GM12872 (cell line): ENCODE results near the gene IZUMO4.

Source experiments
- CTCF ChIP-seq: IDR thresholded peaks from 3 replicates; pipeline ENCODE4 v1.5.1; 2011; ENCODE audit warnings: low read depth, mild to moderate bottlenecking, low read length, moderate library complexity; ENCODE audit not compliant: insufficient read depth

Gene IZUMO4

GRCh38 chr19:2062389-2062729 lies 34.4 kb upstream of the IZUMO4 start:
- no peak for TF ChIP-seq CTCF

- no peak for TF ChIP-seq CTCF
Measured at GRCh38 chr19:2062770-2063169, 33.9 kb upstream of the IZUMO4 start.

GRCh38 chr19:2063824-2064223 lies 32.9 kb upstream of the IZUMO4 start:
- no peak for TF ChIP-seq CTCF

GRCh38 chr19:2064395-2064787 lies 32.3 kb upstream of the IZUMO4 start:
- no peak for TF ChIP-seq CTCF

GRCh38 chr19:2064788-2065524 lies 31.8 kb upstream of the IZUMO4 start:
- TF ChIP-seq CTCF: no peak

- no peak for TF ChIP-seq CTCF
Measured at GRCh38 chr19:2070436-2070827, 26.3 kb upstream of the IZUMO4 start.

- no peak for TF ChIP-seq CTCF
Measured at GRCh38 chr19:2070986-2071673, 25.6 kb upstream of the IZUMO4 start.
